ENCODE measurements around the gene TMEM17.

Gene TMEM17

GRCh38 chr2:62472312-62472711 lies 33.7 kb downstream of the TMEM17 start:
- Mint-ChIP-seq H3K4me1 (ENCODE audit: low read depth) (peaks cover 9% of the 10 kb centered on the region), H3K27ac (no peak overlapping the region), H3K4me3 (no peak overlapping the region), H3K36me3 (ENCODE audit: low read depth) (no peaks in the 10 kb centered on the region), H3K9me3 (no peaks in the 10 kb centered on the region), H3K27me3 (peaks cover 3% of the 10 kb centered on the region)
- DNase-seq, result no peak

DNA sequence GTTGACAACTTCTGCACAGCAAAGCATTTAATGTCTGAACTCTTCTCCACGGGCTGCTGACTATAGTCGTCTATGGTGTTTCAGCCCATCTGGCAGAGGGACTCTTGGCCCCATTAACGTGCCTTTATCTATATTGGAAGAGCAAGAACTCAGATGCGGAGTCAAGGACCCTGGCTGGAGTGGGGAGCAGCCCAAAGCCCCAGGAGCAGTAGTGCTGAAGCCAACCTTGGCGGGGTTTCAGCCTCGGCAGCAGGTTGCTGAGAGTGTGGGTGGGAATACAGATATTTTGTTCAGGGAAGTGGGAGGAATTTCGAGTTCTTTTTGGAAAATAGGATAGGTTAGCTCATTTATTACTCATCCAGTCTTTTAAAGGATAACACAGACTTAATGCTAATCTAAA lies 34.2 kb downstream of the TMEM17 start:
- Mint-ChIP-seq H3K36me3 (ENCODE audit: low read depth) (no peaks in the 10 kb centered on the region), H3K27me3 (peaks cover 3% of the 10 kb centered on the region), H3K4me1 (ENCODE audit: low read depth) (peaks cover 9% of the 10 kb centered on the region), H3K27ac (no peak overlapping the region), H3K4me3 (no peak overlapping the region), H3K9me3 (no peaks in the 10 kb centered on the region)
- no peak for DNase-seq

DNA sequence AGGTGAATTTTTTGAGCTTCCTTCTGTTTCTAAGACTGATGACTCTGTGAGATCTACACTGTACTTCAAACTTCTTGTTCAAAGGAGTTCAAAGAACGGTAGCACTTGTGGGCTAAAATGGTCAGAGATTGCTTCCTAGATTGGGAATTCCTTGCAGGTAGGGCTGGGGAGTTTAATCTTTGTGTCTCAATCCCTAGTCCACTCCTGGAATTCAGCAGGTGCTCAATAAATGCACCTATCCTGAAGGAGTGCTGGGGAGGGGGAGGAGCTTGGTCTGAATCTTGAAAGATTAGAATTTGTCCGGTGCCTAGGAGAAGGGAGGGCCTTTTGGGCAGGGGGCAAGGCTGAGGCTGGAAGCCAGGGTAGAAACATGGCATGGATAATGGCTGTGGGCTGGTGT lies 34.6 kb downstream of the TMEM17 start:
- Mint-ChIP-seq H3K27ac (no peak overlapping the region), H3K4me3 (no peak overlapping the region), H3K4me1 (ENCODE audit: low read depth) (peaks cover 9% of the 10 kb centered on the region), H3K9me3 (no peaks in the 10 kb centered on the region), H3K36me3 (ENCODE audit: low read depth) (no peaks in the 10 kb centered on the region), H3K27me3 (peaks cover 3% of the 10 kb centered on the region)
- DNase-seq, result no peak

GRCh38 chr2:62469548-62469947 lies 36.4 kb downstream of the TMEM17 start:
- Mint-ChIP-seq H3K4me3 (no peak overlapping the region), H3K36me3 (ENCODE audit: low read depth) (no peaks in the 10 kb centered on the region), H3K4me1 (ENCODE audit: low read depth) (peaks cover under 1% of the 10 kb centered on the region), H3K9me3 (no peaks in the 10 kb centered on the region), H3K27me3 (no peaks in the 10 kb centered on the region), H3K27ac (no peak overlapping the region)
- DNase-seq, result no peak

GRCh38 chr2:62469114-62469513 lies 36.9 kb downstream of the TMEM17 start:
- Mint-ChIP-seq H3K9me3 (no peaks in the 10 kb centered on the region), H3K27me3 (no peaks in the 10 kb centered on the region), H3K27ac (no peak overlapping the region), H3K4me1 (ENCODE audit: low read depth) (no peaks in the 10 kb centered on the region), H3K4me3 (no peak overlapping the region), H3K36me3 (ENCODE audit: low read depth) (no peaks in the 10 kb centered on the region)
- DNase-seq, result no peak

DNA sequence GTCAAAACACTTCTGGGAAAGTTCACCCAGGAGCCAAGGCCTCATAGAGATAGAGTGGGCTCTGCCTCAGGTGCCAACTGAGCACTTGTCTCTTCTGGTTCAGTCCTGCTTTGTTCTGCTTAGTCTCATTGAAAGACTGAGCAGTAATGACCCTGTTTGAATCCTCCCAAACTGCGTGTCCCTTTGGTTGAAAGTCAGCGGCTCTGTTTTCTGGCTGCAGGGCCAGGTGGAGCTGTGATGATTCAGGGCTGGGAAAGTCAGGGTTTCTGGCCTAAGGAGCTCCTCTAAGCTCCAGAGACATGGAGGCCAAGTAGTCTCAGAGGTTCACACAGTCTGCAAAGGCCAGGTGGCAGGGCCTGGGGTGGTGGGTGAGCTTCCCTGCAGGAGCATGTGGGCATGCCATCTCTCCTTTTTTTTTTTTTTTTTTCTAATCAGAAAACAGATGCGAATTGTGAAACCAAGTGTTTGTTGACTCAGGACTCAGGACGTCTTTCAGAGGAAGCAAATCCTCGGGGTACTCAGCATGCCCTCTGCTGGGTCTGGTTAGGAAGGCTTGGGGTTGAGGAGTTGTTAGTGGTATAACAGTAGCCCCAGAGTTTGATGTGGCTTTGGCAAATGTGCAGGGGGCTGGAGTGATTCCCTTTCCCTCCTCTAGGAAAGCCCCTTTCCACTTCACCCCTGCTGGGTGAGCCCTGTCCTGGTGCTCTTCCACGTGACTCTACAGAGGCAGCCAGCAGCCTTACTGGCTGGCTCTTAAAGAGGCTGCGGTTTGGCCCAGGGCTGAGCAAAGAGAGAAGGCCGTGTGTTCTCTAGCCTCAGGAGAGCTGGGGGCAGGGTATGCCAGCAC lies 38.3 kb downstream of the TMEM17 start:
- H3K4me1 Mint-ChIP-seq (ENCODE audit: low read depth), result no peaks in the 10 kb centered on the region
- H3K27ac Mint-ChIP-seq, result no peak overlapping the region
- no peak for DNase-seq
- no peaks in the 10 kb centered on the region for H3K27me3 Mint-ChIP-seq
- H3K9me3 Mint-ChIP-seq, result no peaks in the 10 kb centered on the region
- no peaks in the 10 kb centered on the region for H3K36me3 Mint-ChIP-seq (ENCODE audit: low read depth)
- no peak overlapping the region for H3K4me3 Mint-ChIP-seq

GRCh38 chr2:62467100-62467474 lies 38.9 kb downstream of the TMEM17 start:
- Mint-ChIP-seq H3K27me3 (no peaks in the 10 kb centered on the region), H3K27ac (no peak overlapping the region), H3K4me3 (no peak overlapping the region), H3K9me3 (no peaks in the 10 kb centered on the region), H3K36me3 (ENCODE audit: low read depth) (no peaks in the 10 kb centered on the region), H3K4me1 (ENCODE audit: low read depth) (no peaks in the 10 kb centered on the region)
- no peak for DNase-seq

- no peaks in the 10 kb centered on the region for H3K27me3 Mint-ChIP-seq
- no peak for DNase-seq
- no peak overlapping the region for H3K4me3 Mint-ChIP-seq
- no peaks in the 10 kb centered on the region for H3K36me3 Mint-ChIP-seq (ENCODE audit: low read depth)
- no peak overlapping the region for H3K27ac Mint-ChIP-seq
- no peaks in the 10 kb centered on the region for H3K9me3 Mint-ChIP-seq
- H3K4me1 Mint-ChIP-seq (ENCODE audit: low read depth), result no peaks in the 10 kb centered on the region
Measured at GRCh38 chr2:62466503-62466854, 39.5 kb downstream of the TMEM17 start.

DNA sequence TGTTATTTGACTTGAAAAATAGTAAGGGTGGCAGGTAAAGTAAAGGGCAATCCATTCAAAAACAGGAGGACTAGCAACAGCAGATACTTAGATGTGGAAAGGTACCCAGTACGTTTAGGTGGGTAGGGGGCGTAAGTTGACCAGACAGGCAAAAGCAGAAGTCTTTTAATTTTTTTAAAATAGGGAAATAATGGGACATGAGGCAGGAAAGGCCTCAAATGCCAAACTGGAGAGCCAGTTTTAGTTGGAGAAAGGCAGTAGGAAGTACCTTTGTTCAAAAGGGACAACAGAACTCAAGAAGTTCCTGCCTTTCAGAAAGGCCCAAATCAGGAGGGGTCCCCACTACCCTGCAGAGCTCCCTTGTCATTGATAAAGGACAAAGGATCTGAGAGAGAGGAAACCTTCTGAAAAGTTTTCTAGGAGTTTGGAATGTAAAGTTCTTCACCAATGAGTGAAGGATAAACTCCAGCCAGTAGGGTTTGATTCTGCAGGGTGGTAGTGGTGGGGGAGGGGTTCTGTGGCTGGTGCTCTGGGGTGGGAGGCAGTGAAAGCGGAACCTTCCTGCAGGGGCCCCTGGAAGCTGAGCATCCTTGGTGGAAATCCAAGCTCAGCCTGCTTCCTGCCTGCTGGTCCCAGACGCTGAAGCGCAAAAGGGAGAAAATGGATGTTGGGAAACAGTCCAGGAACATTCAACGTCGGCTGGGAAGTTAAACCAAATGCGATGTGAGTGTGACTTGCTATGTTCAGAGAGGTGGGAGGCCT lies 40.1 kb downstream of the TMEM17 start:
- no peaks in the 10 kb centered on the region for H3K27me3 Mint-ChIP-seq
- no peak overlapping the region for H3K4me3 Mint-ChIP-seq
- H3K4me1 Mint-ChIP-seq (ENCODE audit: low read depth), result no peaks in the 10 kb centered on the region
- H3K9me3 Mint-ChIP-seq, result no peaks in the 10 kb centered on the region
- DNase-seq, result no peak
- H3K27ac Mint-ChIP-seq, result no peak overlapping the region
- no peaks in the 10 kb centered on the region for H3K36me3 Mint-ChIP-seq (ENCODE audit: low read depth)

DNA sequence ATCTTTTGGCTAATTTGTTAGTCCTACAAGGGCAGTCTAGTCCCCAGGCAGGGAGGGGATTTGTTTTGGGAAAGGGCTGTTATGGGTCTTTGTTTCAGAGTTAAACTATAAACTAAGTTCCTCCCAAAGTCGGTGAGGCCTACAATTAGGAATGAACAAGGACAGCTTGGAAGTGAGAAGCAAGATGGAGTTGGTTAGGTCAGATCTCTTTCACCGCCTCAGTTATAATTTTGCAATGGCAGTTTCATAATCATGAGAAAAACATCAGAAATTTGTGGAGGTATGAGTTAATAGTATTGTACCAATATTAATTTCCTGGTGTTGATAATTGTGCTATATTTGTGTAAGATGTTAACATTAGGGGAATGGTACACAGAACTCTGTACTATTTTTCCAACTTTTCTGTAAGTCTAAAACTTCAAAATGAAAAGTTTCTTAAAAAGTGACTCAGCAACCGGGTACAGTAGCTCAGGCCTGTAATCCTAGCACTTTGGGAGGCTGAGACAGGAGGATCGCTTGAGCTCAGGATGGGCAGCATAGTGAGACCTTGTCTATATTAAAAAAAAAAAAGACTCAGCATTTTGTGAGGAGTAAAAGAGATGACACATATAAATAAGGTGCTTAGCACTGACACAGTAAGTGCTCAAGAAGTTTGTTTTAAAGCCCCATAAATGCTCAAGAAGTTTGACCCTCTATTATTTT lies 40.8 kb downstream of the TMEM17 start:
- H3K4me1 Mint-ChIP-seq (ENCODE audit: low read depth), result no peaks in the 10 kb centered on the region
- no peak for DNase-seq
- H3K9me3 Mint-ChIP-seq, result no peaks in the 10 kb centered on the region
- H3K4me3 Mint-ChIP-seq, result no peak overlapping the region
- H3K27me3 Mint-ChIP-seq, result no peaks in the 10 kb centered on the region
- no peak overlapping the region for H3K27ac Mint-ChIP-seq
- H3K36me3 Mint-ChIP-seq (ENCODE audit: low read depth), result no peaks in the 10 kb centered on the region

DNA sequence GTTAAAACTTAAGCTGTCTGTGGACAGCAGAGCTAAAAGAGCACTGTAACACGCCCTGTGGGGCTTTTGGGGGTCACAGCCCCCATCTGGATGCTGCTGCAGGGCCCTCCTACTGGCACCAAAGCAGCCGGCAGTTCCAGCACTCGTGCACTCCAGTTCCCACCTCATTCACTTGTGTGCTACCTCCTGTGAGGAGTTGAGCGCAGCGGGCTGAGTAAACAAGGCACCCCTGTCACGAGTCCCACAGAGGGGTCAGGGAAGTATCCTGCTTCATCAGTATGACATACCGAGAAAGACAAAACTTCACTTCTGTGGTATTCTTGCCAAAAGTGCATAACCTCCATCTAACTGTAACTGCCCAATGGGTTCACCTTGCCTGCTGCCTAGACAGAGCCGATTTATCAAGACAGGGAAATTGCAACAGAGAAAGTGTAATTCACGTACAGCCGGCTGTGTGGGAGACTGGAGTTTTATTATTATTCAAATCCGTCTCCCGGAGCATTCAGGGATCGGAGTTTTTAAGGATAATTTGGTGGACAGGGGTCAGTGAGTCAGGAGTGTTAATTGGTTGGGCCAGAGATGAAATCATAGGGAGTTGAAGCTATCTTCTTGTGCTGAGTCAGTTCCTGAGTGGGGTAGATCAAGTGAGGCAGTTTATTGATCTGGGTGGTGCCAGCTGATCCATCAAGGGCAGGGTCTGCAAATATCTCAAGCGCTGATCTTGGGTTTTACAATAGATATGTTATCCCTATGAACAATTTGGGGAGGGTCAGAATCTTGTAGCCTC lies 41.6 kb downstream of the TMEM17 start:
- no peak for DNase-seq
- no peak overlapping the region for H3K27ac Mint-ChIP-seq
- H3K36me3 Mint-ChIP-seq (ENCODE audit: low read depth), result no peaks in the 10 kb centered on the region
- no peaks in the 10 kb centered on the region for H3K4me1 Mint-ChIP-seq (ENCODE audit: low read depth)
- H3K27me3 Mint-ChIP-seq, result no peaks in the 10 kb centered on the region
- no peaks in the 10 kb centered on the region for H3K9me3 Mint-ChIP-seq
- H3K4me3 Mint-ChIP-seq, result no peak overlapping the region

DNA sequence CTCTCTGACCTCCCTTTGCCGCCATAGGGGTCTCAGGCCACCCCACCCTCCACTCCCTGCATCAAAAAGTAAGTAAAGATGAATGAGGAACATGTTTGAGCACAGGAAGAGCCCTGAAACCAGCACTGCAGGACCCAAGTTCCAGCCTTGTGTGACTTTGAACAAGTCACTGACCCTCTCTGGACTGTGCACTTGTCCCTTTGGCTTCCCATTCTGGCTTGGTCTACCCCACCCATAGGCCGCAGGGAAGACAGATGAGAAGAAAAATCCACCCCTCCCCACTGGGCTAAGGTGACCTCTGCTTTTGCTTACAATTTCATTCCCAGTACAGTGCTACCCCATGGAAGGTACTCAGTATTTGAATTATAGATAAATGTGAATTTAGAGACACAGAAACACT lies 43.8 kb downstream of the TMEM17 start:
- Mint-ChIP-seq H3K36me3 (ENCODE audit: low read depth) (no peaks in the 10 kb centered on the region), H3K4me1 (ENCODE audit: low read depth) (no peaks in the 10 kb centered on the region), H3K27me3 (peaks cover 3% of the 10 kb centered on the region), H3K27ac (no peak overlapping the region), H3K9me3 (no peaks in the 10 kb centered on the region), H3K4me3 (no peak overlapping the region)
- DNase-seq, result no peak

DNA sequence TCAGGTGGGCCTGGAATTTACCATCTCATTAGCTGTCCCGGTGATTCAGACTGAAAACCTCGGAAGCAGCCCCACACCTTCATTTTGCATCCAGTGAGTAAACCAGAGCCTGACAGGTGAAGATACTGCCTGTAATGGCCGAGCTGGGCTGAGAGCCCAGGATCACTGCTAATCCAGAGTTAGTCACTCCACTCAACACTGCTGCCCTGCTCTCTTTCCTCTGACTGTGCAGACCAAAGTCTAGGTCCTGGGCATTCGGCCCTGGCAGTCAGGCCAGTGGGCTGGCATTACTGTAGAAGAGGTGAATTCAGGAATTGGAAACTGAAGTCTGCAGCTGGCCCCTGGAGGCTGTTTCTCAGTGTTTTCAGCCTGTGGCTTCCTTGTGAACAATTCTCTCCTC lies 44.3 kb downstream of the TMEM17 start:
- H3K27ac Mint-ChIP-seq, result no peak overlapping the region
- no peaks in the 10 kb centered on the region for H3K4me1 Mint-ChIP-seq (ENCODE audit: low read depth)
- no peaks in the 10 kb centered on the region for H3K9me3 Mint-ChIP-seq

GRCh38 chr2:62461017-62461553 lies 44.9 kb downstream of the TMEM17 start:
- Mint-ChIP-seq H3K4me3 (no peak overlapping the region), H3K4me1 (ENCODE audit: low read depth) (peaks cover 4% of the 10 kb centered on the region)
- DNase-seq, result no peak

More for the DNA sequence above, 44.3 kb downstream of the TMEM17 start:
- no peaks in the 10 kb centered on the region for H3K36me3 Mint-ChIP-seq (ENCODE audit: low read depth)
- peaks cover 3% of the 10 kb centered on the region for H3K27me3 Mint-ChIP-seq
- H3K4me3 Mint-ChIP-seq, result no peak overlapping the region
- DNase-seq, result no peak

More at GRCh38 chr2:62461017-62461553, 44.9 kb downstream of the TMEM17 start:
- Mint-ChIP-seq H3K27me3 (peaks cover 8% of the 10 kb centered on the region), H3K9me3 (no peaks in the 10 kb centered on the region), H3K27ac (no peak overlapping the region), H3K36me3 (ENCODE audit: low read depth) (no peaks in the 10 kb centered on the region)
